Measurements from ENCODE around the gene BAZ2B.

GRCh38 chr2:159270744-159271379 lies 345.5 kb downstream of the BAZ2B start:
- TF ChIP-seq CTCF (IDR thresholded peaks at IDR 0.05) (no peak), POLR2A (IDR thresholded peaks at IDR 0.05) (no peak)
